GM21723 (cell line): ENCODE data around the gene MBD5.

Experiments used
- ATAC-seq: cut with Tn5 transposase; IDR thresholded peaks from one replicate; pipeline ENCODE4 v1.9.1; 2021; ENCODE audit warnings: mild to moderate bottlenecking, moderate library complexity; ENCODE audit not compliant: unreplicated experiment

The MBD5 gene

GRCh38 chr2:148108385-148108784 lies 87.5 kb downstream of the MBD5 start:
- ATAC-seq, result no peak

GRCh38 chr2:148110184-148110583 lies 89.3 kb downstream of the MBD5 start:
- peak; percentile 81 for ATAC-seq

GRCh38 chr2:148122788-148123187 lies 101.9 kb downstream of the MBD5 start:
- no peak for ATAC-seq

- no peak for ATAC-seq
Observed at GRCh38 chr2:148124271-148124670, 103.4 kb downstream of the MBD5 start.

GRCh38 chr2:148130581-148130980 lies 109.7 kb downstream of the MBD5 start:
- no peak for ATAC-seq

DNA sequence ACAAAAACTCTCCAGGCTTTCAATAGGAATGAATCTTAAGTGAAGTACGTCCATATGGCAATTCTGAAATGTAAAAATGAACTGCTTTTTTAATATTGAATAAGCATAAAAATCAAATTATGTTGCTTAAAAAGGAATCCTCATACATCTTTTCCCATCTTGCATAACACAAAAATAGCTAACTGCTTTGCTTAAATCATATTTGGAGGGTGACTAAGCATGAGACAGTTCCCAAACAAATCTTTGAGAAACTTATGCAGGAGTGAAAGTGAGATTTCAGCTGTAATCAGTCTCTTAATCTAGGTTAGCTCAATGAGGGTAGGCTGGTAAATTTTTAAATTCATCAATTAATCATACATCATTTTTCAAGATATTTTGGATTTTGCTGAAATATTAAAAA lies 111.5 kb downstream of the MBD5 start:
- ATAC-seq, result no peak

DNA sequence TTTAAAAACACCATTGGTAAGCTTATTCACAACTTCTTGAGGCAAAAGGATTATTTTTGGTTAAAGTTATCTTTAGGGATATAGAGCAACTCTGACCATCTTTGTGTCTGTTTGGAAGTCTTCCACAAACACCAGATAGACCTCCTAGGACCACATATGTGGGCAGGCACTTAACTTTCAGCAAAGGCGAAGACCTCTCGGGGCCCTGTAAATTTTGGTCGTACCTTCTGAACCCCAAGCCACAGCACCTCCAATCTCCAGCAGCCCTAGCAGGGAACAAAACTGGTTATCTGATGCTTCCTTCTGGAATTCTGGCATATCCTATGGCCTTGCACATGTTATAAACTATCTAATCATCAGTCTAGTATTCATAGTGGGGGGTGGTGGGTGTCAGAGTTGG lies 114.8 kb downstream of the MBD5 start:
- ATAC-seq, result no peak

- ATAC-seq, result no peak
Observed at GRCh38 chr2:148136441-148136840, 115.5 kb downstream of the MBD5 start.

DNA sequence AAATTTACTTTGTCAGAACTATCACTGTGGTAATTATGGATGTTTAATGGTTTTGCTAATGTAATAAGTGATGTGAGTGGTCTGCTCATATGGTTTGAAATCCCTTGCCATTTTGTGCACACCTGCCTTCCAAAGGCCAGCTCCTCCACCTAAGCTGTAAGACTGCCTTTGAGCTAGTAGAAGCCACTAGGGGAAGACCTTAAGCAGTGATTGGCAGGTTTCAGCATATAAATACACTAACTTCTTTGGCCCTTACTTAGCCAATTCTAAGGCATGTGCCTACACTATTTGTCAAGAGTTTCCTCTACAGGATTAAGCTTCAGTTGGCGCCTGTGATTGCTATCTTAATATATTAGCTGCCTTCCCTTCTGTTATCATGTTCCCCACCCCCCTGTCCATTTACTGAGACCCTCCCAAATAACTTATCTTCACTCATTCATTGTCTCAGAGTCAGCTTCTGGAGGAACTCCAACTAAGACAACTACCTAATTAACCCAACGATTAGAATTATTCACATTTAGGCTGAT lies 141.1 kb downstream of the MBD5 start:
- no peak for ATAC-seq

GRCh38 chr2:148162871-148163270 lies 142.0 kb downstream of the MBD5 start:
- ATAC-seq, result no peak

DNA sequence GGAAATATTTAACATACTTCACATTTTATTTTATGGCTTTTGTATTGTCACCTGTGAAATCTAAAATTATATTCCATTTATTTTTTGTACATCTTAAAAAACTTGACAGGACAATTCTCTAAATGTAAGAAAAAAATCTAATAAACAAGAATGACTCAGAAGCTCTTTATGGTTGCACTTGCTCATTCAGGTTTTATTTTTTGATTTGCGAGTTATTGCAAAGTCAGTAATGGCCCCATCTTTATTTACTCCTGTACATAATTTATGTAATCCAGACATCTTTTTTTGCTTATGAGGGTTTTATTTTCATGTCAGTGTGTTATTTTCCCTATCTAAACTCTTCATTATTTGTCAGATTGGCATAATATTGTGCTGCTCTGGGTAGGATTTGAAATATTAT lies 145.1 kb downstream of the MBD5 start:
- no peak for ATAC-seq

DNA sequence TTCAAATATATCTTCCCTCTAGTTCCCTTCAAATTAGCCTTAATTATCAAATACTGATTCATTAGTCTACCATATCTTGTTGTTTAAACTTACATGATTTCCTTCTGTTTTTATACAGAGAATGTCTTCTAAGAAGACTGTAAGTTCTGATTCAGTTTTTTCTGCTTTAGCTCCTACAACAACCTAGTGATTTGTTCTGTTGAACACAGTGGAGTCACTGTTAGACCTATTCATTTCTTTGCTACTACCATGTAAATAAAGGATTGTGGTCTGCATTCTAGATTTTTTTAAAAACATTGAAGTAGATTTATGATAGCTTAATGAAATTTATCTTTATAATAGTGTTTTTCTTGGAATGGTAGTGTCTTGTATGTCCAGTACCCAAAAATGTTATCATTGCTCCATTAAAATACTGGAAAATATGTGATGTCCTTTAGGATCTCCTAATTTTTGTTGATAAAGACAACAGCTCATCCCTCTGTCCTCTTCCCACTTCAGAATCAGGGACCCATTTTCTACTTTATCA lies 146.4 kb downstream of the MBD5 start:
- no peak for ATAC-seq

DNA sequence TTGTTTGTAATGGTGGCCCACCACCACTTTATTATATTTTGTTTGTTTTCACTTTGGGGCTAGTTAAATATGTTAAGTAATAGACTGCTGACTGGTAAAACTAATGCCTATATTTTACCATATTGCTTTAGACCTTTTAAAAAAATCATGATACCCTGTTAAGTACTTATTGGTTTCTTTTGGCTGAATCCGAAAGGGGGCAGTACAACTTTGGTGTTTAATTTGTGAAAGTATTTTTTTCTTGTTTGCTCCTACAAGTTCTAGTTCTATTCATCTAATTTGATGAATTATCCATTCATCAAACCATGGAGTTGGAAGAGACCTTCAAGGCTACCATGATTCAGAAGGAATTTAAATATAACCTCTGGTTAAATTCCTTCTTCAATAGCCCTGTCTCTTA lies 147.0 kb downstream of the MBD5 start:
- no peak for ATAC-seq

DNA sequence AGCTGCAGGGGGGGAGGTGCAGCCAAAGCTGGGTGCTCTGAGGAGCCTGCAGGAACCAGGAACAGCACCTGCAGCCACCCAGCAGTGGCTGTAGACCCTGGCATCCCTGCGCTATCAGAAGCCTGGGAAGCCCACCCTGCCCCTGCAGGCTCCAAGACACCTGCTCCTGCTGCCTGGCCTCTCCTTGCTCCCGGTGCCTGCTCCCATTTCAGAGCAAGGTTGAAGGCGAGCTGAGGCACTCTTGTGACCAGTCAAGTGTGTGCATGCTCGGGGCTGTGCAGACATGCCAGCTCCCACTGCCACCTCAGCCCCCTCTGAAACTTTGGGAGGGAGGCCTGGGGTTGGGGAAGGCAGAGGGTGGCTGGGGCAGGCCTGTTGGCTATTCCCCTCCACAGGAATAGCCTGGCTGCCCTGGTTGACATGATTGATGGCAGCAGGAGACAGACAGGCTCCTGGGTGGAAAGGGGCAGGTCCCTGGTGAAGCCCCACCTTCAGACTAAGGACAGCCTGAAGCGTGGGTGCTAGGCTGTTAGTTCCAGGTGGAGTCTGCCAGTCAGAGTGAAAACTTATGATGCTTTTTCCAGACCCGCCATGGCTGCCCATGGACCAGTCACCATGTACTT lies 151.4 kb downstream of the MBD5 start:
- no peak for ATAC-seq

- ATAC-seq, result no peak
Observed at GRCh38 chr2:148173168-148173567, 152.3 kb downstream of the MBD5 start.

DNA sequence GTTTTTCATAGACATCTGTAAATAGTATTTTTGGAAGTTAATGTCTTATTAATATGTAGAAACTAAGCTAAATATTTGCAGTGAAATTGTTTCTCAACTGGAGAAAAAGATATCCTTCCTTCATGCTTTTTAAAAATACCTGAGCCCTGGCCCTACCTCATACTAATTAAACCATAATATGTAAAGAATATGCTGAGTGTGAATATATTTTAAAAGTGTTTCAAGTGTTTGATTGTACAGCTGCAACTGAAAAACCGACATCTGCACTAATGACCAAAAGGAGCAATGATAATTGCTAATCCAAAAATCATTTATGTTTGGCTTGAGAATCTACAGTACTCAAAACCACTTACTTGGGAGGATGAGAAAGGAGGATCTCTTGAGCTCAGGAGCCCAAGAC lies 156.7 kb downstream of the MBD5 start:
- no peak for ATAC-seq

GRCh38 chr2:148179724-148180123 lies 158.8 kb downstream of the MBD5 start:
- ATAC-seq, result no peak

- no peak for ATAC-seq
Observed at GRCh38 chr2:148184976-148185375, 164.1 kb downstream of the MBD5 start.

DNA sequence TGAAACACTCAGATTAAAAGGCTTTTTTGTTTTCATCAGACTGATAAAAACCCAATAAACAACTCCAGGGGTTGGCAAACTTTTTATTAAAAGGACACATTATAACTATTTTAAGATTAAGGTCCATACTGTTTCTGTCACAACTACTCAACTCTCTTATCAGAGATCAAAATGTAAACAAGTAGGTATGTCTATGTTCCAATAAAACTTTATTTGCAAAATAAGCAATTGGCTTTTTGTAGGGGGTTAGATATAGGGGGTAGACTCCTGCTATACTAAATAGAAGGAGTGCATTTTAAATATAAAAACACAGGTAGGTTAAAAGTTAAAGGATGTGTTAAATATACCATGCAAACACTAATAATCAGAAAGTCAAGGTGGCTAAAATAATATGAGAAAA lies 174.0 kb downstream of the MBD5 start:
- ATAC-seq, result no peak

DNA sequence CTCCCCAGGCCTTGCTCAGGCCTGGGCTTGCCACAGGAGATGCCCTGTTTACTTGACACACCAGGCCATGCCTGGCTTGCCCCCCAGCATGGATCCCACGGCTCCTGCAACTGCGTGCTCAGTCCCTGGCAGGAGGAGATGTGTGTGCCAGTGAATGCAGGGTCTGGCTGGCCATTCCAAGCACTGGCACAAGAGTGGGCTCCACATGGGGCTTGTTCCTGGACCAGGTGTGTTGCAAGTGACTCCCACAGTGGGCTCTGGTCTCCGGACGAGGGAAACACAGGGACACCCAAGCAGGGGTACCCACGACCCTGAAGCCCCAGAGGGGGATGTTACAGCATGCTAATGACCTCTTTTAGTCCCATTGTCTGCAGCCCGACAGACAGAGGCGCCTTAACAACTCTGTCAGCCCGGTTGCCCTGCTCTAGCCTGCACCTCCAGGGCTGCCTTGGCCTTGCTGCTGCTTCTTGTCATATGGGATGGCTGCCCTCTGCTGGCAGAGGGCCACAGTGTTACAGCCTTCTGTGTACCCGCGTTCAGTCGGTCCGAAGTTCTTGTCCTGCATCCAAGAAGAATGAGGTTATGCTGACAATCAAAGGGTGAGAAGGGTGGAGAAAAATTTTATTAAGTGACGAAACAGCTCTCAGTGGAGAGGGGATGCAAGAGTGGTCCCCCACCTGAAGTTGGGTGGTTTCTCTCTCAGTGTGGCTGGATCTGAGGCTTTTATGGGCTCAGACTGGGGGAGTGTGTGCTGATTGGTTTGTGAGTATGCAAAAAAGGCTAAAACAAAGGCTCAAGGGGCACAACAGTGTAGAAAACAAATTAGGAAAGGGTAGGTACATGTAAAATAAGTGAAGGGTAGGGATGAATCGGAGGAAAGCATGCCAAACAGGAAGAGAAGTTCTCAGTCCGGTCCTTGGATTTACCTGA lies 180.4 kb downstream of the MBD5 start:
- ATAC-seq, result no peak

- no peak for ATAC-seq
Observed at GRCh38 chr2:148202237-148202636, 181.3 kb downstream of the MBD5 start.

DNA sequence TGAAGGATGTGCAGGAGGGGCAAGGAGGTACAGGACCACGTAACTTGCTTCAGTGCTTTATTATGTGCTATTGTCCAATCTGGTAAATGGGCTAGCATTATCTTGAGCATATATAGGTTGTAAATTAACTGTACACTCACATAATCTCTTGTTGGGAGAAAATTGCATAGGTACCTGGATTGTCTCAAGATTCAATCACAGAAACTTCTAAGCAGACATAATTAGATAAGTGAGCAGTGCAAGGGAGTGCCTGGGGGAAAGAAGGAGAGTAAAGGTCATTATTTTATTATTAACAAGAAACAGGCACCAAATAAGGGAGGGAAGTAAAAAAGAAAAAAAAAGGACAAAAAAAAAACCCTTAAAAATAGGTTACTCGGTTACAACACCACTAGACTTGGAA lies 186.2 kb downstream of the MBD5 start:
- ATAC-seq, result no peak
